NCI-H2227 (cell line): ENCODE measurements around the gene ZNF157.
"Not testable (repeated sequence)": the region's sequence is repeated elsewhere in the genome, so short reads cannot be mapped to it uniquely, and the experiment has no call there.

Experiments used
- DNase-seq: peaks from one replicate; lab custom pipeline; 2025; ENCODE audit not compliant: unreplicated experiment; lab: John Stamatoyannopoulos, UW

ZNF157 gene

GRCh38 chrX:47370278-47370677, at the start of gene ZNF157:
Gene ZNF157 (plus strand): TSS chrX:47370578. CDS start chrX:47370669, 91 bp downstream.
- no peak for DNase-seq

- DNase-seq: peak; percentile 98
Measured at GRCh38 chrX:47321386-47321785, 49.0 kb upstream of the ZNF157 start.

- DNase-seq: peak; percentile 42
Measured at GRCh38 chrX:47321823-47322371, 48.5 kb upstream of the ZNF157 start.

- no peak for DNase-seq
Measured at GRCh38 chrX:47327902-47328301, 42.5 kb upstream of the ZNF157 start.

- not testable (repeated sequence) for DNase-seq
Measured at GRCh38 chrX:47332729-47333128, 37.6 kb upstream of the ZNF157 start.

GRCh38 chrX:47351706-47352105, 18.7 kb upstream of the ZNF157 start:
- no peak for DNase-seq

GRCh38 chrX:47358387-47359065, 11.9 kb upstream of the ZNF157 start:
- DNase-seq: no peak

- no peak for DNase-seq
Measured at GRCh38 chrX:47360423-47361179, 9.8 kb upstream of the ZNF157 start.

- peak; percentile 97 for DNase-seq
Measured at GRCh38 chrX:47361538-47362511, 8.6 kb upstream of the ZNF157 start.

GRCh38 chrX:47366041-47366722, 4.2 kb upstream of the ZNF157 start:
- peak; percentile 96 for DNase-seq

GRCh38 chrX:47373198-47373597, 2.8 kb downstream of the ZNF157 start:
- no peak for DNase-seq

GRCh38 chrX:47380268-47380667, 9.9 kb downstream of the ZNF157 start:
- DNase-seq: no peak

GRCh38 chrX:47380837-47381236, 10.5 kb downstream of the ZNF157 start:
- DNase-seq: not testable (repeated sequence)

- peak; percentile 86 for DNase-seq
Measured at GRCh38 chrX:47384502-47384901, 14.1 kb downstream of the ZNF157 start.

GRCh38 chrX:47390780-47391179, 20.4 kb downstream of the ZNF157 start:
- no peak for DNase-seq

GRCh38 chrX:47413179-47413594, 42.8 kb downstream of the ZNF157 start:
- no peak for DNase-seq

GRCh38 chrX:47420265-47420664, 49.9 kb downstream of the ZNF157 start:
- no peak for DNase-seq

- no peak for DNase-seq
Measured at GRCh38 chrX:47420962-47421361, 50.6 kb downstream of the ZNF157 start.

- no peak for DNase-seq
Measured at GRCh38 chrX:47422444-47422843, 52.1 kb downstream of the ZNF157 start.

- no peak for DNase-seq
Measured at GRCh38 chrX:47430925-47431324, 60.5 kb downstream of the ZNF157 start.
